GM19043 (cell line): ENCODE measurements around the gene GGA3.
"Not testable (repeated sequence)": the region's sequence is repeated elsewhere in the genome, so short reads cannot be mapped to it uniquely, and the experiment has no call there.

Experiments
- ATAC-seq: cut with Tn5 transposase; IDR thresholded peaks from one replicate; pipeline ENCODE4 v1.9.1; 2021; ENCODE audit warnings: low read depth; ENCODE audit not compliant: unreplicated experiment

GGA3 gene

DNA sequence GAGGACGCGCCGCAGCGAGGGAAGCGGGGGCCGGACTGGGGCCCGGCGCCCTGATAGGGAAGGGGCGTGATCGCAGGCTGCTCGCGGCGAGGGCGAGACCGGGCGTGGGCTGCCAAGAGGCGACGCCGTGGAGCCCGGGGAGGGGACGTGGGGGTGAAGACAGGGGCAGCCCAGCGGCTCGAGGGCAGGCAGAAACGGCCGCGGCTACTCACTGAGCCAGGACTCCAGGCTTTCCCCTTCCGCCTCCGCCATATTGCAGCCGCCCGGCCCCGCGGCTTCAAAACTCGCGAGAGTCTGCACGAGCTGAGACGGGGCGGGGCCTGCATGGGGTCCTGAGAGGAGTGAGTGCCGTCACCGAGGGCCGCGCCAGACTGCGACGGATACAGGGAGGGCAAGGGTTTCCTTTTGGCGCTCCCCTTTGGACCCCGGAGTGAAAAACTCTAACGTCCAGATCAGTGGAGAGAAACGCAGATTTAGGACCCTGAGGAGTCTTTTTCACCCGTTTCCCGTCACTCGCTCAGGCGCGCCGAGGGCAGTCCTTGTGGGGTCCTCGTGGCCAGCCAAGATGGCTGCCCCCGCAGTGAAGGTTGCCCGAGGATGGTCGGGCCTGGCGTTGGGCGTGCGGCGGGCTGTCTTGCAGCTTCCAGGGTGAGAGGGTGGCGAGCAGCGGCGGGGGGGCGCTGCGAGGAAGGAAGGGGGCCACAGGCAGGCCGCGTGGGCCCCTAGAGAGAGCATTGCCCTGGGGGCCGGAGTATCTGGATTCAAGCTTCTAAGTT is at the start of gene GGA3, which contains the start of gene MRPS7:
TSS of gene GGA3 (minus strand) at position 271 of the 776 bp plus-strand sequence. CDS start at position 252, 19 bp downstream.
TSS of gene MRPS7 (plus strand) at position 544 of the 776 bp plus-strand sequence. CDS start at position 566, 22 bp downstream.
- ATAC-seq, result peak; percentile 90

DNA sequence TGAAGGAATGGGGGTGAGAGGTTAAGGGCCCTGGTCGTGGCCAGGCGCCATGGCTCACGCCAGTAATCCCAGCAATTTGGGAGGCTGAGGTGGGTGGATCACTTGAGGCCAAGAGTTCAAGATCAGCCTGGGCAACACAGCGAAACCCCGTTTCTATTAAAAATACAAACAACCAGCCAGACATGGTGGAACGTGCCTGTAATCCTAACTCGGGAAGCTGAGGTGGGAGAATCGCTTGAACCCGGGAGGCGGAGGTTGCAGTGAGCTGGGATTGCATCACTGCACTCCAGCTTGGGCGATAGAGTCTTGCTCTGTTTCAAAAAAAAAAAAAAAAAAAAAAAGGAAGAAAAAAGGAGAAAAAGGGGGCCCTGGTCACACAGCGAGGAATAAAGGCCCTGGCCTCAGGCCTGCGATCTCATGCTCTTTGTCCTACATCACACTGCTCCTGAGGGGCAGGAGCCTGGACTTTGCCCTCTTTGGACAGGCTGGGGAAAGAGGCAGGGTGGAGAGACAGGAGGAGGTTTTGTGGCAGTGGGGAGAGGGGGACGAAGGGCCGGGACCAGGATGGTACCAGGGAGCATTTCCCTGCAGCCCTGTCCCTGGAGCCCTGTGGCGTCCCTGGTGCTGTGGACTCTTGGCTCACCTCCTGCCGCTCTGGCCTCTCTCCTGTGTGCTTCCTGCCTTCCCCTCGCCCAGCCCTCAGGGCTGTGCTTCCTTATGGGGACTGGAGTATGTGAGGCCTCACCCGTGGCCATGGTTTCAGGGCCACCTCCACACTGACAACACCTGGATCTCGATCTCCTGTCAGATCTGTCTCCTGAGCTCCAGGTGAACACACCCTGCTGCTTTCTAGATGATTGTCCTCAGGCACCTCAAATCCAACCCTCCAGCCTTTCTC is 47.6 kb upstream of the GGA3 start:
- no peak for ATAC-seq

DNA sequence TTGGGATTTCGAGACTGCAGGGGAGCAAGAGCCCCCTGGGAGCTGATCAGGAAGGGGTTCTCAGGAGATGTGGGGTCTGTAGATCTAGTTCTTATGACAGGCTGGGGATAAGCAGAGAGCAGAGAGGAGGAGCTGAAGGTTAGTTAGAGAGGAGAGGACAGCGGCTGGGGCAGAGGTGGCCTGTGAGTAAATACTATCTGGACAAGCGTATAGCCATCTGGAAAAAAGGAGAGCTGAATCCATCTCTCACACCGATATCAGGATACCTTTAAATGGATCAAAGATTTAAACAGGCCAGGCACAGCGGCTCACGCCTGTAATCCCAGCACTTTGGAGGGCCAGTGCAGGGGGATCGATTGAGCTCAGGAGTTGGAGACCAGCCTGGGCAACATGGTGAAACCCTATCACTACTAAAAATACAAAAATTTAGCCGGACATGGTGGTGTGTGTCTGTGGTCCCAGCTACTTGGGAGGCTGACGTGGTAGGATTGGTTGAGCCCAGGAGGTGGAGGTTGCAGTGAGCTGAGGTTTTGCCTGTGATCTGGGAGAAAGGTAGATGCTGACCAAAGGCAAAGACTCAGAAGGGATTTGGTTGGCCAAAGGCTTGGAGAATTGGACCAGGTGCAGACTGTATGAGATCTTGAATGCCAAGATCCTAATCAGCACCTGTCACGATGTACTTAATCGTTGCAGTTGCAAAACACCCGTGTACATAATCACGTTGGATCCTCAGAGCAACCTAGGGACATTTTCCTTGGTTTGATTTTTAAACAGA is 46.7 kb upstream of the GGA3 start:
- ATAC-seq, result no peak

- no peak for ATAC-seq
Observed at GRCh38 chr17:75301502-75302206, 40.2 kb upstream of the GGA3 start.

GRCh38 chr17:75301049-75301448 is 39.6 kb upstream of the GGA3 start:
- ATAC-seq, result no peak

DNA sequence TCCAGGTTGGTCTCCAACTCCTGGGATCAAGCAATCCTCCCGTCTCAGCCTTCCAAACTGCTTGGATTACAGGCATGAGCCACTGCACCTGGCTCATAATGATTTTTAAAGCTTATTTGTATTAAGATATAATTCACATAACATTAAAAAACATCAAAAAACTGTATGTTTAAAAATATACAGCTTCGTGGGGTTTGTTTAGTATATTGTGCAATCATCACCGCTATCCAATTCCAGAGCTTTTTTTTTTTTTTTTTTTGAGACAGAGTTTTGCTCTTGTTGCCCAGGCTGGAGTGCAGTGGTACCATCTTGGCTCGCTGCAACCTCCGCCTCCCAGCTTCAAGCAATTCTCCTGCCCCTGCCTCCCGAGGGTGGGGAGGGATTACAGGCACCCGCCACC is 38.9 kb upstream of the GGA3 start:
- ATAC-seq, result no peak

- ATAC-seq, result peak; percentile 65
Observed at GRCh38 chr17:75295201-75296158, 34.1 kb upstream of the GGA3 start.

- not testable (repeated sequence) for ATAC-seq
Observed at GRCh38 chr17:75292810-75293448, 31.5 kb upstream of the GGA3 start.

- ATAC-seq, result peak; percentile 8
Observed at GRCh38 chr17:75289832-75290337, 28.5 kb upstream of the GGA3 start.

- ATAC-seq, result peak; percentile 94
Observed at GRCh38 chr17:75289115-75289831, 27.9 kb upstream of the GGA3 start, which contains the start of gene SLC25A19. SLC25A19 (minus strand) TSS chr17:75289433; CDS start chr17:75286764, 2,669 bp downstream.

GRCh38 chr17:75288770-75289114 is 27.3 kb upstream of the GGA3 start:
- no peak for ATAC-seq

DNA sequence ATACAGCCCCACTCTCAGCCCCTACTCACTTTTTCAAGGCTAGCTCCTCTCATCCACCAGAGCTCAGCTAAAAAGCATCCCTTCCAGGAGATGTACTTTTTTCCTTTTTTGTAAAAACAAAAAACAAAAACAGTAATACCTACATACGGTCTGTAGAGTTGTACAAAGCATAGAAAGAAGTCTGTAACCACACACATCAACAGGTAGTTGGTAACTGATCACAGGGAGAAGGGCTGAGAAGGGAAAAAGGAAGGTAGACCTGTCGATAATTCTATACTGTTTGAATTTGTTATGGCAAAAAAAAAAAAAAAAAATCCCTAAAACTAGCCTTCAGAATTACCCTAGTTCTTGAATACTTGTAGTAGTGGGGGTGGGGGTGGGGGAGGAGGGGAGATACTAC is 27.0 kb upstream of the GGA3 start:
- ATAC-seq, result no peak

GRCh38 chr17:75287221-75287620 is 25.8 kb upstream of the GGA3 start:
- ATAC-seq, result no peak

GRCh38 chr17:75285123-75285522 is 23.7 kb upstream of the GGA3 start:
- no peak for ATAC-seq

- ATAC-seq, result not testable (repeated sequence)
Observed at GRCh38 chr17:75280189-75280588, 18.8 kb upstream of the GGA3 start.

DNA sequence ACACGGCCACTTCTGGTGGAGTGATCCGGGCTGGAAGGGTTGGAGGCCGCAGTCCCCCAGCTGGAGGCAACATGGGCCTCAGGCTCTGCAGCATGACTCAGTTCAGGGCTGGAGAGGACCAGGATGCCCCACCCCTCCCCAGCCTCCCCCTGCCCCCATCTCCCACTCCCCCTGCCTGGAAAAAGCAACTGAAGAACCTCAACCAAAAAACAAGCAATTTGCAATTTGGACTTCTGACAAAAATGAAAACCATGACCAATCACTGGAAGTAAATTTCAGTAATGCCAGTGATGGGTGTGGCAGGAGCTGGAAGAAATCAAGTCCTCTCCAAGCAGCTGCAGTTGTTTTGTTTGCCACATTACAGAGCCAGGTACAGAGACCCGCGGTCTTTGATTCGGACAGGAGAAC is 16.3 kb upstream of the GGA3 start:
- no peak for ATAC-seq

DNA sequence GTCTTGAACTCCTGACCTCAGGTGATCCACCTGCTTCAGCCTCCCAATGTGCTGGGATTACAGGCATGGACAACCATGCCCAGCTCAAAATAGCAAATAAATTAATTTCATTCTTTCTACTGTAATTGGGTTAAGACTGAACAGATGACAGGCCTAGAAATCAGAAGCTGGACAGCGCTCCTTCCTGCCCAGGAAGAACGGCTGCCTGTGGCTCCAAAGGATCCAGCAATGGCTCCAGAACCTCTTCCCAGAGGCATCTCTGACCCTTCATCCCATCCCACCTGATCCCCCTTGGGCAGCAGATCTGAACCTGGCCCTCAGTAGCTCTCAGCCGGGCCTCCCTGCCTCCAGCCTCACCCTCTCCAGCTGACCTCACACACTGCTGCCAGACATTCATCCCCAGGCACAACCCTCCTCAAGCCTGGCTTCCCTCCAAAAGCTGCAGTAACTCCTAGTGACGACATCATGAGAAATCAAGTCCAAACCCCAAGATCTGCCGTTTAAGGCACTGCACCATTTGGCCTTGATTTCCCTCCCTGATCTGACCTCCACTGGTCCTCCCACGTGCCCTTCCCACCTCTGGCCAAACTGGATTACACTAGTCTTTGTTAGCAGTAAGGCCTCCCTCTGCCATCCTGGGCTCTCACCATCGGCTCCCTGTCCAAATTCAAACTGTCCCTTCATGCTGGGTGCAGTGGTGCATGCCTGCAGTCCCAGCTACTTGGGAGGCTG is 12.7 kb upstream of the GGA3 start:
- ATAC-seq, result no peak
